GM21737 (cell line): ENCODE data around the gene DAZAP1.

Experiments used
- ATAC-seq: cut with Tn5 transposase; IDR thresholded peaks from one replicate; pipeline ENCODE4 v1.9.1; 2021; ENCODE audit warnings: mild to moderate bottlenecking, moderate library complexity; ENCODE audit not compliant: unreplicated experiment

DAZAP1 gene

DNA sequence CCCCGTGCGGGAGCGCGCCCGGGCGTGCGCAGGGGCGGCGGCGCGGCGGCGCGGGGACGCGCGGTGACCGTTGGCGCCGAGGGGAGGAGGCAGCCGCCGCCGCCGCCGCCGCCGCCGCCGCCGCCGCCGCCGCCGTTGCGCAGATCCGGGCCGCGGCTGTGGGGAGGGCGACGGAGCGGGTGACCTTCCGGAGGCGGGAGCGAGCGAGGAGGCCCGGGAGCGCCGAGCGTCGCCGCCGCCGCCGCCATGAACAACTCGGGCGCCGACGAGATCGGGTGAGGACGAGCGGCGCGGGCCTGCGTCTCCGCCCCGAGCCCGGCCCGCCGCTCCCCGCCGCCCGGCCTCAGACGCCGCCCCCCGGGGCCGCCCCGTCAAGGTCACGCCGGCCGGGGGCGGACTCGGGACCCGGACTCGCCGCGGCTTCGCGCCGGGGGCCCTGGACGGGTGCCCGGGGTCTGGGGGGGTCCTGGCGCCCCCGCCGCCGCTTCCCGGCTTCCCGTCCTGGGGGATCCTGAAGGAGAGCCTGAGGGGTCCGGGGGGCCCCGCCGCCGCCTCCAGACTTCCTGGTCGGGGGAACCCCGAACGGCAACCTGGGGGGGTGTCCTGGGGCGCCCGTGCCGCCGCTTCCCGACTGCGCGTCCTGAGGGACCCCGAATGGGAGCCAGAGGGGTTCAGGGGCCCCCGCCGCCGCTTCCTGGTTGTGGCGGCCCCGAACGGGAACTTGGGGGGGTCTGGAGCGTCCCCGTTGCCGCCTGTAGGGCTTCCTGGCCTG is at the start of gene DAZAP1:
TSS of gene DAZAP1 (plus strand) at position 59 of the 772 bp plus-strand sequence. CDS start at position 247, 188 bp downstream.
- ATAC-seq: peak; percentile 17

DNA sequence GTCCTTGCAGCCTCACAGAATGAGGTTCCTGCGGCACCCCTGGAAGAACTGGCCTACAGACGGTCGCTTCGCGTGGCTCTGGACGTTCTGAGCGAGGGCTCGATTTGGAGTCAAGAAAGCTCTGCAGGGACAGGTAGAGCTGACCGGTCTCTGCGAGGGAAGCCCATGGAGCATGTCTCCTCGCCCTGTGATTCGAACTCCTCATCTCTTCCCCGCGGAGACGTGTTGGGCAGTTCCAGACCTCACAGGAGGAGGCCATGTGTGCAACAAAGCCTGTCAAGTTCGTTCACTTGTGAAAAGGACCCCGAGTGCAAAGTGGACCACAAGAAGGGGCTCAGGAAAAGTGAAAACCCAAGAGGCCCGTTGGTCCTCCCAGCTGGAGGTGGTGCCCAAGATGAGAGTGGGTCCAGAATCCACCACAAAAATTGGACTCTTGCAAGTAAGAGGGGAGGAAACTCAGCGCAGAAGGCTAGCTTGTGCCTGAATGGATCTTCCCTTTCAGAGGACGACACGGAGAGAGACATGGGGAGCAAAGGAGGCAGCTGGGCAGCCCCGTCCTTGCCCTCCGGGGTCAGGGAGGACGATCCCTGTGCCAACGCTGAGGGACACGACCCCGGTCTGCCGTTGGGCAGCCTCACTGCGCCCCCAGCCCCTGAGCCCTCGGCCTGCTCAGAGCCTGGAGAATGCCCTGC is 47.1 kb upstream of the DAZAP1 start:
- ATAC-seq: no peak

DNA sequence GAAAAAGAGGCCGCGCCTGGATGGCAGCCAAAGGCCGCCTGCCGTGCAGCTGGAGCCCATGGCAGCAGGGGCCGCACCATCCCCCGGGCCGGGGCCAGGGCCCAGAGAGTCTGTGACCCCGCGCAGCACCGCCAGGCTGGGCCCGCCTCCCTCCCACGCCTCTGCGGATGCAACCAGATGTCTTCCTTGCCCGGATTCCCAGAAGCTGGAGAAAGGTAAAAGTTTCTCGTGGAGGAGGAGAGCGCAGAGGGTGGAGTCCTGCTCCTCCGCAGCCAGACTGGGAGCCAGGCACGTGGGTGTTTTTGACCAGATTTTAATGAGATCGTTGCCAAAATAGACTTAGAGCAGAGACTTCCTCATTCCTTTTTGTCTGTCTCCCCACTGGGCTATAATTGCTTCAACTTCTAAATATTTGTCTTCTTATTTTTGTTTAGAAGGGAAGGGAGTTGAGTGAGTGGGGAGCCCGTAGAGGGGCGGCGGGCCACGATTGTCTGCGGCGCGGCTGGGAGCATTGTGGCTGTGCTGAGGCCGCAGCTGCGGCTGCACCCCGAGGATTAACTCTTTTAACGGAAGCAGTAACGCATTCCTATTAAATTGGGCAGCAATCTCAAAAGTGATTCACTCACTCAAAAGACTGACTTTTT is 46.4 kb upstream of the DAZAP1 start:
- ATAC-seq: no peak

DNA sequence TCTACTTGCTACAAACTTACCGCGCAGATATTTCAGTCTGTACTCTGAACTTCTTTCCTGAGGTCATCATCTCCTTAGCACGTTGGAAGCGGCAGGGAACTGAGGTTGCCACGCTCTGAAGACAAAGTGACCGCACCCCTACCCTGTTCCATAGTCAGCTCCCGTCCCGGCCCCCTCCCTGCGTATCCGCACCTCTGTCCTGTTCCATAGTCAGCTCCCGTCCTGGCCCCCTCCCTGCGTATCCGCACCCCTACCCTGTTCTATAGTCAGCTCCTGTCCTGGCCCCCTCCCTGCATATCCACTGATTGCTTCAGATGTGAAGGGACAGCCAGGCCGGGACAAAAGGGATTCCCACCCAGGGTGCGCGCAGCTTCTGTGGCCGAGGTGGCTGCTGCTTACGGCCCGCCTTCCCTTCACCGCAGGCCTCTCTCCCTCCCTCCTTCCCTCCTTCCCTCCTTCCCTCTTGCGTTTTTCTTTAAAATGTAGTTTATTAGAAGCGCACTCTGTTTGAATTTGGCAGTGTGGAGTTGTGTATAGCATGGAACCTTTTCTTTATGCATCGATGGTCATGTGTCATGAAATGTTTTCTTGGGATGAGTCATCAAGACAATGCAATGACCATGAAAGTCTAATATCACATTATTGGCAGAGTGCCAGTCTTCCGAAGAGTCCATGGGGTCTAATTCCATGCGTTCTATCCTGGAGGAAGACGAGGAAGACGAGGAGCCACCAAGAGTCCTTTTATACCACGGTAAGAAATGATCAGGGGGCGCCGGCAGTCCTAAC is 45.6 kb upstream of the DAZAP1 start:
- no peak for ATAC-seq

DNA sequence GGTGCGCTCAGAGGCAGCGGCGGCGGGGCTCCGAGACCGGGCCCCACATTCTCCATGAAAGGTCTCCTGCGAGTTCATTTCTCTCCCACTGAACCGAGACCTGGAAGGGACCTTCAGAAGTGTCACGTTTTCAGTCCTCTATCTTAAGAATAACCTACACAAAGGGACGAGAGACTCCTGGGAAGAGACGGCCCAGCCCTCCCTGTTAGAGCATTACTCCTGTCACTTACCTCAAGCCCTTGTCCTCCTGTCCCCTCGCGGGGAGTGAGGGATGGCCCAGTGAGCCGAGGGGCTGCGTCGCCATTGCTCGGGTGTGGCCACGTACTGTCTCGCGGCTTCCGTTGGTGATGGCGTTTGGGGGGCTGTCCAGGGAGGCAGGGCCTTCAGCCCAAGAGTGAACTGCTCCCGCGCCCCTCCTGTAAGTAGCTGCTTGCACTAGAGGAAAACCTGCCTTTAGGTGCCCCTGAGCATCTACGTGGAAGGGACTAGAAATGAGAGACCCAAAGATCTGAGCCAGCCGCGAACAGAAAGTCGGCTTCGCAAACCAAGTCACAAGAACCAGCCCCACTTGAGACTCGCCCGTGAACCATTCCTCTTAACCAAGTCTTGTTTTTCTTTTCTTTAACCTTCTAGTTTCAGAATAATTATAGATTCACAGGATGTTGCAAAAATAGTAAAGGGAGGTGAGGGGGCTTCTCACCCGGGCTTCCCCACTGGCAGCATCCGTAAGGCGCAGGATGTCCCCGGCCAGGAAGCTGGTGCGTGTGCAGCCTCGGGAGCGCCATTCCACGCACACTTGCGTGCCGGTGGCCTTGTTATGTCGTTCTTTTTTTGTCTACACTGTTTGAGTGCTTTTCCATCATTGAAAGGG is 44.8 kb upstream of the DAZAP1 start:
- no peak for ATAC-seq

DNA sequence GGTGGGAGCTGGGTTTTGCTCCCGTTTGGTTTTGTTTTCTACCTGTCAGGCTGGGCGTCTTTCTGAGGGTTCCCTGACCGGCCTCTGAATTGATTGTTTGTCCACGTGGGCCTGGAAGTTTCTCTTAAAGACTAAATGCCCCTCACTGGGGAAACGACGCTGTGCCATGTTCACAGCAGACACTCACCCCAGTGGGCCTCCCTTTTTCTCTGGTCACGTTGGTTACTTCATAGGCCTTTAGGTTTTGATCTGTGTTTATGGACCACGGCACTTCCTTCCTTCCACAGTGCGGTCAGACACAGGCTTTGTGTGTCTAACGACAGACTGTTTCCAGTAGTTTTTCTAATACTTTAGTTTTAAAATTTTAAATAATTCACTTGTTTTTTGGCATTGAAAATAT is 43.8 kb upstream of the DAZAP1 start:
- ATAC-seq: no peak

DNA sequence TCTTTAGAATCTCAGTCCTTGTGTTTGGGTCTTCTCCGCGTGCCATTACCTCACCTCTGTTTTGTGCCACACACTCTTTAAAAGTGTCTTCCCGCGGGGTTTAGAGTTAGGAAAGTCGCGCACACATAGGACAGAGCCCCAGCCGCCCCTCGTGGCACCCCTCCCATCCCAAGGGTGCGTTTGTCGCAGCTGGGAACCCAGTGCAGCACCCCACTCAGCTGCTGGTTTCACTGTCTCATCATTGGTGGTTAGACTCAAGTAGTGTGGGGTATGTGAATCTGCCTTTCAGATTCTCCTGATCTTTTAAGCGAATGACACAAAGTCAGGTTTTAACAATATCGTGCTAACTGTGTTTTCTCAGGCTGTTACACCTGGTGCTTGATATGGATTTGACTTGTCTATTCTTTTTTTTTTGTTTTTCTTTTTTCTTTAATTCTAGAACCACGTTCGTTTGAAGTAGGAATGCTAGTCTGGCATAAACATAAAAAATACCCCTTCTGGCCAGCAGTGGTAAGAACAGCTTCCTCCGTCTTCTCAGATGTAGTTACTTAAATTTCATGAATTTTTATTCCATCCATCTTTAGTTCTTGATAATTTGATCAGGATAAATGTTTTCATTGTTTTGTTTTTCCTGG is 43.2 kb upstream of the DAZAP1 start:
- ATAC-seq: no peak

DNA sequence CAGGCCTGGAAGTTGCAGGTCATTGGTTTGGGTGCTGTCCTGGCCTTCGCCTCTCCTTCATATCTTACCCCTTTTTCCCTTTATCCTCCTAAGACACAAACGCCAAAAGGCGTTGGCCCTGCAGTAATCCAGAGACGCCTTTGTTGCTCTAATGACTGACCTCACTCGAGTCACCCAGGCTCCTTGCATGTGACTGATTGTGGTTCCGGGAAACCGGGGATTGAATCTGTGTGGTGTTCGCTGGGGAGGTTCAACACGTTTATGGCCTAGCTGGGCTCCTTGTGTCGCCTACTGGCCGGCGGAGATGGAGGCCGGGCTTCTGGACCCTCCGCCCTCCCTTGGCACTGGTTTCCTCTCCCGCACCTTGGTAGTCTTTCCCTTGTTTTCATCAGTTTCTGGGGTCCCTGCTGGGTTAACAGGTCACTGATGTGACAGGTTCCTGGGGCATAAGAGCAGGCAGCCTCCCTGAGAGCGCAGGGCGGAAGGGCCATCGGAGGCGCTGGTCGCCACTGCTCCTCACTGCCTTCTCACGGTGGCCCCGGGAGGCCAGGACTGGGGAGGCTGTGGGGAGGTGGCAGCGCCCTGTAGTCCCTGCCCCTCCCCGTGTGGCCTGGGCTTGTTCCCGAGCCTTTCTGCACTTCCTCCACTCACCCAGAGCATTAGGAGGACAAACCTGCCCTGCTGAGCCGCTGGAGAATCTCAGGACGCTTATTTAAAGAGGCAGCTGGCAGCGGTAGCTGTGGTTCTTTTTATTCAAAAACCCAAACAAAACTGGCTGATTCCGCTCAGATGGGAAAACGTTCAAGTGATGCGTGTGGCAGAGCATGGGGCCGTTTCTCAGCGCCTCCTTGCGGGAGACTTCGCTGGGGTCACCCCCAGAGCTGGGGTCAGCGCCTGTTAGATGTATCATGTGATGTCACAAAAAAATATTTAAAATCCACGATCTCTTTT is 41.8 kb upstream of the DAZAP1 start:
- ATAC-seq: no peak

DNA sequence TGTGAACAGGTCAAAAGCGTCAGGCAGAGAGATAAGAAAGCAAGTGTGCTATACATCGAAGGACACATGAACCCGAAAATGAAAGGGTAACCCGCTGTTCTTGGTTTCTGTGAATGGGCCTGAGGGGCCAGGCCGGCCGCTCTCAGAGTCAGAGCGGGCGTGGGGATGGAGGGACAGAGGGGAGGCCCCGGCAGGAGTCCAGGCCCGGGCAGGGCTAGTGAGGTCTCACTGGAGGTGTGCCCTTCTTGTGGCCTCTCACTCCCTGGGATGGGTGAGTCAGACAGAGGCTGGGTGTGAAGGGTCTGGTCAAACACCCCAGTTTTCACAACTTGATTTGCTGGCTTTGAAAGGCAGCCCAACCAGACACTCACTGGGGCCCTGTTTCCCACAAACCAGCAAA is 41.1 kb upstream of the DAZAP1 start:
- no peak for ATAC-seq

DNA sequence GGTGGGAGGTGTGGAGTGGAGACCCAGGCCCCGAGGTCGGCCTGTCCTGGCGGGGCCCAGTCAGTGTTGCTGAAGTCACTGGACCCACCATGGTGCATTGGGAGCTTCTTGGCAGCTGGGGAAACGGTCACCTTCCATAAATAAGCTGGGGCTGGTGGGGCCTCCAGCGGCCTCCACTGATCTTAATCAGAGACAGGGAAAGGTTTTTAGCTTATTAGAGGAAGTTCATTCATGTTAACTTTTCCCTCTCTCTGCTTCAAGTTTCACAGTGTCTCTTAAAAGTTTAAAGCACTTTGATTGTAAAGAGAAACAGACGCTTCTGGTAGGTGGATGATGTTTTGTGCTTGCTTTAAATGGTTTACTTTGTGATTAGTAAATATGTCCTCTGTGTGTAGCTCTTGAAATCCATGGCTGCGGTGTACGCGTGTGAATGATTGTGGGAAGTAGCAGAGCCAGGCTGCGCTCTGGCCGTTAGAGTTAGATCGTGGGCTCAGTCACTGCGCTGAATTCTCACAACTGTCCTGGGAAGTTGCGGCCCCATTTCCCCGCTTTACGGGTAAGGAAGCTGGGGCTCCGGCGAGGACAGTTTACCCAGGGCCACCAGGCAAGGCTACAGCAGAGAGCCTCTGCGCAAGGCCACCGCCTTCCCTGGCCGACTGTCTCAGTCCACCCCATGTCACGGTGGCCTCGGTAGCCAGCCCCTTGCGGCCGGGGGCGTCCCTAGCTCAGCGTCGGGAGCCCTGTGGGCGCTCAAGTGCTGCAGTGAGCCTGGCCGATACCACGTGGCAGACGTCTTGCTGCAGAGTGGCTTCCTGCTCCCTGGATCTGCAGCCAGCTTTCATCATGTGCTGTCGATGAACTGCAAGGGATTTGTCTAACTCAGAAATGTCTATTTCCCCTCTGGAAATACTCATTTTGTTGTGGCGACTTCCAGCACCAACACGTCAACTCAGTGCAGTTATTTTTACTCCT is 40.2 kb upstream of the DAZAP1 start:
- ATAC-seq: no peak

DNA sequence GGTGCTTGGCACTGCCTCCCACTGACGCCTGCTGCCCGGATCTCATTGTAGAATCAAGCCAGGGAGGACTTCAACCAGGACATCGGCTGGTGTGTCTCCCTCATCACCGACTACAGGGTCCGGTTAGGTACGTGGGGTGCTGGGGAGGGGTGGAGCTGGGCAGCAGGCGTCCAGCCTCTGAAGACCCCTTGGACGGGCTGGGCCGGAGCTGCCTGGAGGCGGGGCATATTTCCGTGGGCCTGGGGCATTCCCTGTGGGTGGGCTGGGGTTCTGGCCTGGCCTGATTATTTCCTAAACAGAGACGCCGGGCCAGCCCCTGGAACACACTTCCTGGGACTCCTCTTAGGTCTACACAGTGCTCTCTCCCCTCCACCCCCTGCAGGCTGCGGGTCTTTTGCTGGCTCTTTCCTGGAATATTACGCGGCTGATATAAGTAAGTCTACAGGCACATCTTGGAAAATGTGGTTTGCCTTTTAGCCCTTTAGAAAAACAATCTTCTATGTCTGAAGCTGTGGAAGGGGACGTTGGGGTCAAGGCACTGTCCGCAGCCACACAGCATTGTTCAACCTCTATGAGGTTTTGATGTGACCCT is 38.1 kb upstream of the DAZAP1 start:
- no peak for ATAC-seq

DNA sequence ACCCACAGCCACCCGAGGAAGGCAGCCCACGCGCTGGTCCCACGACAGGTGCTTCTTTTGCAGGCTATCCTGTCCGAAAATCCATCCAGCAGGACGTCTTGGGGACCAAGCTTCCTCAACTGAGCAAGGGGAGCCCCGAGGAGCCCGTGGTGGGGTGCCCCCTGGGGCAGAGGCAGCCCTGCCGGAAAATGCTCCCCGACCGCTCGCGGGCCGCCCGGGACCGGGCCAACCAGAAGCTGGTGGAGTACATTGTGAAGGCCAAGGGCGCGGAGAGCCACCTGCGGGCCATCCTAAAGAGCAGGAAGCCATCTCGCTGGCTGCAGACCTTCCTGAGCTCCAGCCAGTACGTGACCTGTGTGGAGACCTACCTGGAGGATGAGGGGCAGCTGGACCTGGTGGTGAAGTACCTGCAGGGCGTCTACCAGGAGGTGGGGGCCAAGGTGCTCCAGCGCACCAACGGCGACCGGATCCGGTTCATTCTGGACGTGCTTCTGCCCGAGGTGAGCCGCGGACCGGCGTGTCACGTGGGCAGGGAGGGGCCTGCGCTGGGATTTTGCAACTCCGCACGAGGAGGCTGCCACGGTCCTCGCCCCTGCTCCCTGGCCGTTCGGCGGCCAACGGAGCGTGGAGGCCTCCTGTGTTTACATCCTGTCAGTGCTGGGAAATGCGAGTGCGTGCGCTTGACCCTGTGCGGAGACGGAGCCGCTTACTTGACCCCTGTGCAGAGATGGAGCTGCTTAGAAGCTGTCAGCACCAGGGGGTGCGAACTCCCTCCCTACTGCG is 36.6 kb upstream of the DAZAP1 start:
- ATAC-seq: no peak

DNA sequence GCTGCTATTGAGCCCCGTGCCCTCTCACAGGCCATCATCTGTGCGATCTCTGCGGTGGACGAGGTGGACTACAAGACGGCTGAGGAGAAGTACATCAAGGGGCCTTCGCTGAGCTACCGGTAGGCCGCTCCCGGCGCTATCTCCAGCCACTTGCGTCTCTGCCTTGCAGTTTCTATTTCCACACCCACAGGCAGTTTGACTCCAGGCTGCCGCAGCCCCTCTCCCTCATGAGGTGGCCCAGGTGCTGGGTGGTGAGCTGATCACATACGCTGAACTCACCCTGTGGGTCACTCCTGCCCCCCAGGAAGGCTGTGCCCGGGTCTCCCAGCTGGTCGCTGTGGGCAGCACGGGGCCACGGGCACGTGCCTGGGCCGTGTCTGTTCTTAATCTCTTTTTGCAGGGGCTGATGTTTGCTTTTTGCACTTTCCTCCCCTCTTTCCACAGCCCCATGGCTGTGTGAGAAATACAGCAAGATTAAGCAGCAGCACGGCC is 34.3 kb upstream of the DAZAP1 start:
- no peak for ATAC-seq

DNA sequence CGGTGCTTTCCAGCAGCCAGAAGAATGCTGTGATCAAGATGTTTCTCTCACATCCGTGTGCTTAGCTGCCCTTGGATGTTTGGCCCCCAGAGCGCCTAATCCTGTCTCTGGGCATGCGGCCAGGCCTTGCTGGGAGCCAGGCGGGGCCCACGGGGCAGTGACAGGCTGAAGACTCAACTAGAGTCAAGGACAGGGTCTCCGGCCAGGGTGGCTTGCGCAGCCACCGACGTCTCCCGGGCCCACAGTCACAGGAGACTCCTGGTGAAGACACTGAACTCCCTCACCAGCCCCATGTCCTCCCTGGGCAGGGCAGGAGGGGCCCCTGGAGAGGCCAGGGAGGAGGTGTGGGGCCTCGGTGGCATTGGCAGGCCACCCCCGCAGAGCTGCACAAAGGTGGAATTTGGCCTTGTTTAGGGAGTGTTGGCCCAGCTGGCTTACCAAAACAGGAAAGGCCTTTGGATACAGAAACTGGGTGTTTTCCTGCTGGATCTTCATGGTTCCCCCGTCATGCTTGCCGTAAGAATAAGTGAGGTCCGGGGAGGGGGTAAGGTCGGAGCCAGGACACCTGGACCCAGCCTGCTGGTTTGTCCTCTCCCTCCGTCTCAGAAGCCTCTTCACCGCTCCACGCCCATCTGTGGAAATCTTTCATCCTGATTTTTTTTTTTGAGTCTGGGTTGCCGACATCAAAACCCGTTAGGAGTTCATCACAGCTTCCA is 33.7 kb upstream of the DAZAP1 start:
- ATAC-seq: no peak

DNA sequence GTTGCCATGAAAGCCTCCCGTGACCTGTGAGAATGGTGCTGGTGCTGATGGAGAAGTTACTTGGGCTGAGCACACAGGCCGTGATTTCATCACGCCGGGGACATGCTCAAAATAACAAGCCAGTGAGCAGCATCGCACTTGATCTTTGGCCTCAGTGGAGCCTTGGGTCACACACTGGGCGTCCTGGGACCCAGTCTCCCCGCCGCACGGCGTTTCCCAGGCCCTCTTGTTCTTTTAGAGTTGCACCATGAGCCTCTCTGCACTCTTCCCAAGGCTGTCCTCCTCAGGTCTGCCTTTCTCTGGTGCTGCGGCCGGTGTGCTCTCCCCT is 33.2 kb upstream of the DAZAP1 start:
- ATAC-seq: no peak

DNA sequence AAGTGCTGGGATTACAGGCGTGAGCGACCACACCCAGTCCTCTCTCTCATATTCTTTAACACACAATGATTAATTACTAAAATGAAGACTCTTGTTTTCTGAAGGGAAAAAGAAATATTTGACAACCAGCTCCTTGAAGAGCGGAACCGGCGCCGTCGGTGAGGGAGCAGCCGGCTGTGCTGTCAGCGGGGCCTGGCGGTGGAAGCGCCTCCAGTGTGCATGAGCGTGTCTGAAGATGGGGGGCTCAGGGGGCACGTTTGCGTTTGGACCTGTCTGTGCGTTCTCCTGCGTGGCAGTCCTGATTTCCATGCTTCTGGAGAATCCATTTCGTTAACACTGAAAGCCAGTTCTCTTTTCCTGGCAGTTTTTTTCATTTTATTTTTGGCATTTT is 31.0 kb upstream of the DAZAP1 start:
- no peak for ATAC-seq
